ENCODE data around the gene TIAL1. TPM values are rescaled to one million over a fixed set of nuclear protein-coding genes. Genes with fewer than 3 reads are reported as not detected.

The TIAL1 gene
- total and polyA plus RNA-seq, 2 donors (not counting 3 experiments of a cell fraction or from before 2014, with no cell fraction given): 57.7 to 150 TPM

DNA sequence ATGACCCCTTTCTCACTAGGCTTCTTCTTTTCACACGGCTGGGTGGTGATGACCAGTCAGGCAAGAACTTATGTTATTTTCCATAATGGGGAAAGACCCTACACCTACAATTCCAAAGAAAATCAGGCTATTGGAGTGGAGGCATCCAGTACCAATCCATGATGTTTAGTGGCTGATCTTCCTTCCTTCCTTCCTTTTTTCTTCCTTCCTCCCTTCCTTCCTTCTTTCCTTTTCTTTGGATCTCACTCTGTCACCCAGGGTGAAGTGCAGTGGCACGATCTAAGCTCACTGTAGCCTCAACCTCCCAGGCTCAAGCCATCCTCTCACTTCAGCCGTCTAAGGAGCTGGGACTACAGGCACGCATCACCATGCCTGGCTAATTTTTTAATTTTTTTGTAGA lies 56.7 kb downstream of the TIAL1 start:
- dilution Hi-C loops (cut with MboI; ENCODE audit: extremely low pct_ligation_motif_present, low sequenced_read_pairs): no loop called here
- Histone ChIP-seq H3K9ac (replicated peaks; ENCODE audit: extremely low read depth, insufficient read depth, low read length) (no peak overlapping the region), H3K36me3 (ENCODE audit: control insufficient read depth in 2 of 2, extremely low read depth in 1 of 2, insufficient read depth in 2 of 2, low read length in 2 of 2) (no peaks in the 10 kb centered on the region), H3K27ac (ENCODE audit: insufficient read depth, low read depth, low read length) (no peak overlapping the region), H3K79me2 (ENCODE audit: control insufficient read depth, insufficient read depth, low read length) (no peaks in the 10 kb centered on the region), H3K9me3 (replicated peaks; ENCODE audit: control insufficient read depth, insufficient read depth, low read length) (no peaks in the 10 kb centered on the region), H4K20me1 (replicated peaks; ENCODE audit: control insufficient read depth, extremely low read depth, insufficient read depth, low read length) (no peaks in the 10 kb centered on the region), H3K4me2 (ENCODE audit: insufficient read depth, low read length) (no peak overlapping the region), H3K4me1 (ENCODE audit: control insufficient read depth, extremely low read depth, insufficient read depth, low read length) (peaks cover 4% of the 10 kb centered on the region), H3K4me3 (replicated peaks in 1 of 3; ENCODE audit: insufficient read depth in 1 of 3, low read depth in 1 of 3, low read length in 3 of 3) (no peak overlapping the region), H2AFZ (ENCODE audit: low read depth, low read length) (no peak overlapping the region), H3K27me3 (ENCODE audit: control insufficient read depth in 2 of 2, insufficient read depth in 2 of 2, low read length in 2 of 2) (no peaks in the 10 kb centered on the region), H3K9me1 (replicated peaks; ENCODE audit: control insufficient read depth, extremely low read depth, insufficient read depth, low read length) (no peaks in the 10 kb centered on the region)
- intact Hi-C loops (cut with micrococcal nuclease): loop anchor here (5.0 kb wide), 1 partner anchor 93 kb away; no protein-coding TSS in a partner anchor
- ChIA-PET CTCF (interaction anchor here (0.7 to 1.3 kb wide), 4 partner anchors 15 to 340 kb away, joined by 4 to 7 read pairs (median 4); partner anchors contain the start of gene GRK5), POLR2A (no interaction called here)
- TF ChIP-seq GATA2 (IDR thresholded peaks at IDR 0.05; ENCODE audit: insufficient read depth, insufficient read length, low read depth, low read length): no peak
- TF ChIP-seq MYC (IDR thresholded peaks at IDR 0.05; ENCODE audit: low read depth, low read length): no peak
- no peak for TF ChIP-seq FOS (IDR thresholded peaks at IDR 0.05; ENCODE audit: borderline replicate concordance, insufficient read depth, low read length)
- no peak for TF ChIP-seq MAX (IDR thresholded peaks at IDR 0.05; ENCODE audit: insufficient read depth, insufficient read length)
- TF ChIP-seq EZH2 (IDR thresholded peaks at IDR 0.05; ENCODE audit: borderline replicate concordance, low read depth, low read length, severe bottlenecking): no peak
- no peak for TF ChIP-seq POLR2A (IDR thresholded peaks at IDR 0.05; ENCODE audit: low read depth, low read length)
- no peak for TF ChIP-seq JUN (IDR thresholded peaks at IDR 0.05; ENCODE audit: borderline replicate concordance, insufficient read depth, insufficient read length, low read depth)
- no peak for TF ChIP-seq CTCF (IDR thresholded peaks at IDR 0.05; ENCODE audit: extremely low read depth in 1 of 2, insufficient read depth in 1 of 2, low read depth in 1 of 2, low read length in 2 of 2)
- TF ChIP-seq POLR2AphosphoS5 (IDR thresholded peaks at IDR 0.05; ENCODE audit: insufficient read depth, low read depth, low read length): no peak
- BruUV-seq (replicated peaks): no TSS peak
- FAIRE-seq: peak; percentile 43
- DNase-seq (ENCODE audit: low read depth, low spot score): no peak

Data from endothelial cell of umbilical vein (primary cell).